ENCODE results near the gene LBHD2.

DNA sequence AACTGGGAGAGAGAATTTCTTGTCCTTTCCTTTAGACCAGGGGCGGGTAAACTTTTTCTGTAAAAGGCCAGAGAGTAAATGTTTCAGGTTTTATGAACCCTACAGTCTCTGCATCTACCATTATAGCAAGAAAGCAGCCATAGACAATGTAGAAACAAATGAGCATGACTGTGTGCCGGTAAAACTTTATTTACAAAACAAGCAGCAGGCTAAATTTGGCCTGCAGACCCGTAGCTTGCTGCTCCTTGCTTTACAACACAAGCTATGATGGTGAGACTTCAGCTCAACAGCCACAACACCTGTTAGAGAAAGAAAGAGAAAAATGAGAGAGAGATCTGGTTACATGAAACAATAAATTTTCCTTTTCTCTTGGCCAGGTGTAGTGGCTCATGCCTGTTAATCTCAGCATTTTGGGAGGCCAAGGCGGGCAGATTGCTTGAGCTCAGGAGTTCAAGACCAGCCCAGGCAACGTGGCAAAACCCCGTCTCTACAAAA lies 22.5 kb upstream of the LBHD2 start:
- TF ChIP-seq, protein P1, sequence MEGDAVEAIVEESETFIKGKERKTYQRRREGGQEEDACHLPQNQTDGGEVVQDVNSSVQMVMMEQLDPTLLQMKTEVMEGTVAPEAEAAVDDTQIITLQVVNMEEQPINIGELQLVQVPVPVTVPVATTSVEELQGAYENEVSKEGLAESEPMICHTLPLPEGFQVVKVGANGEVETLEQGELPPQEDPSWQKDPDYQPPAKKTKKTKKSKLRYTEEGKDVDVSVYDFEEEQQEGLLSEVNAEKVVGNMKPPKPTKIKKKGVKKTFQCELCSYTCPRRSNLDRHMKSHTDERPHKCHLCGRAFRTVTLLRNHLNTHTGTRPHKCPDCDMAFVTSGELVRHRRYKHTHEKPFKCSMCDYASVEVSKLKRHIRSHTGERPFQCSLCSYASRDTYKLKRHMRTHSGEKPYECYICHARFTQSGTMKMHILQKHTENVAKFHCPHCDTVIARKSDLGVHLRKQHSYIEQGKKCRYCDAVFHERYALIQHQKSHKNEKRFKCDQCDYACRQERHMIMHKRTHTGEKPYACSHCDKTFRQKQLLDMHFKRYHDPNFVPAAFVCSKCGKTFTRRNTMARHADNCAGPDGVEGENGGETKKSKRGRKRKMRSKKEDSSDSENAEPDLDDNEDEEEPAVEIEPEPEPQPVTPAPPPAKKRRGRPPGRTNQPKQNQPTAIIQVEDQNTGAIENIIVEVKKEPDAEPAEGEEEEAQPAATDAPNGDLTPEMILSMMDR (IDR thresholded peaks at IDR 0.05; ENCODE audit: insufficient read depth, low read length, poor library complexity, severe bottlenecking), result no peak
- TF ChIP-seq EZH2phosphoT487 (conservative IDR thresholded peaks at IDR 0.05; ENCODE audit: low read length), result no peak
